MM.1S (cell line): ENCODE data around the gene NIP7.

Experiments used
- CTCF ChIP-seq: fragments of 300-600 bp; sonication (generic); IDR thresholded peaks from 2 replicates; pipeline ENCODE4 v1.5.1; 2016; ENCODE audit warnings: antibody characterized with exemption, low read length, mixed read lengths
- EZH2 ChIP-seq: fragments of 300-600 bp; sonication (generic); optimal IDR thresholded peaks from 2 replicates; pipeline ENCODE3; 2017; ENCODE audit warnings: low read depth, mild to moderate bottlenecking, antibody characterized with exemption, low read length, mixed read lengths

GRCh38 chr16:69302301-69302700 is 37.3 kb upstream of the NIP7 start:
- TF ChIP-seq CTCF (no peak), EZH2 (no peak)
